ENCODE results near the gene OLFM3.

DNA sequence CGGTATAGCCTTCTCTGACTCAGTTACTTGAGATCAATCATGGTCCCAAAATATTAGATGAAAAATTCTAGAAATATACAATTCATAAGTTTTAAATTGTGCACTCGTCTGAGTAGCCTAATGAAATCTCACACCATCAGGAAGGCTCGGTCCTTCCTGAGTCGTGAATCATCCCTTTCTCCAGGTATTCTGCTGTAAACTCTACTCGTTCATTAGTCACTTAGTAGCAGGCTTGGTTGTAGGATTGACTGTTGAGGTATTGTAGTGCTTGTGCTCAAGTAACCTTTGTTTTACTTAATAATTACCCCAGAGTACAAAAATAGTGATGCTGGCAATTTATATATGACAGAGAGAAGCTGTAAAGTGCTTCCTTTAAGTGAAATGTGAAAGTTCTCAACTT is 238.7 kb downstream of the OLFM3 start:
- no peak for TF ChIP-seq CTCF (IDR thresholded peaks at IDR 0.05; ENCODE audit: insufficient read depth, low read length)
- no peak for TF ChIP-seq GABPA (IDR thresholded peaks at IDR 0.05; ENCODE audit: low read depth)
- TF ChIP-seq POLR2AphosphoS5 (IDR thresholded peaks at IDR 0.05; ENCODE audit: low read depth): no peak

Measured in HL-60 (cell line).